NCI-H446 treated with DMSO at 0.1 percent for 48 hours (cell line): ENCODE results near the gene APLN.

ENCODE experiments used
- DNase-seq: peaks from one replicate; lab custom pipeline; 2025; lab: John Stamatoyannopoulos, UW

The APLN gene

DNA sequence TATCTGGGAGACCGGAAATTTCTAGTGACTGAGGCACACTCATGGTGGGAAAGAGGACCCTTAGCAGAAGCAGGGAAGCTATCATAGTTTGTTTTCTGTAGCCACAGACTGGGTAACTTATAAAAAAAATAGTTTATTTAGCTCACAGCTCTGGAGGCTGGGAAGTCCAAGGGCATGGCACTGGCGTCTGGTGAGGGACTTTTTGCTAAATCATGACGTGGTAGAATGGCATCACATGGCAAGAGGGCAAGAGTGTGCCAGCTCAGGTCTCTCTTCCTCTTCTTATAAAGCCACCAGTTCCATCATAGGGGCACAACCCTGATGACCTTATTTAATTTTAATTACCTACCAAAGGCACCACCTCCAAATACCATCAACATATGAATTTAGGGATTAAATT, 13.3 kb downstream of the APLN start:
- DNase-seq: no peak

DNA sequence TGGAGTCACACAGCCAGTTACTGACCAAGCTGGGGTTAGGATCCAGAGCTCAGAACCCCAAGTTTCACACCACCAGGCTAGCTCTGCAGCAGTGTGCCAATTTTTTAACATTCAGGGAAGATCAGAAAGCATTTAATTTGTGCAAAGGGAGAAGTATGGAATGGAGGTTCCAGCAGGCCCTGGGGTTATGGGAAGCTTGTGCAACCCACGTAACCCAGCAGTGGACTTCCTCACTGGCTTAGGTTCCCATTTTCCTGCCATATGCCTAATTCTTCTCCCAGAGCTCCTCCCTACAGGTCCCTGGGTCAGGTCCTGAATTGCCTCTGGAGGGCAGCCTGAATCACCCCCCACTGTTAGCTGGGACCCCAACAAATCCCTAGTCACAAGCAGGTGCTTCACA, 14.0 kb downstream of the APLN start:
- no peak for DNase-seq

DNA sequence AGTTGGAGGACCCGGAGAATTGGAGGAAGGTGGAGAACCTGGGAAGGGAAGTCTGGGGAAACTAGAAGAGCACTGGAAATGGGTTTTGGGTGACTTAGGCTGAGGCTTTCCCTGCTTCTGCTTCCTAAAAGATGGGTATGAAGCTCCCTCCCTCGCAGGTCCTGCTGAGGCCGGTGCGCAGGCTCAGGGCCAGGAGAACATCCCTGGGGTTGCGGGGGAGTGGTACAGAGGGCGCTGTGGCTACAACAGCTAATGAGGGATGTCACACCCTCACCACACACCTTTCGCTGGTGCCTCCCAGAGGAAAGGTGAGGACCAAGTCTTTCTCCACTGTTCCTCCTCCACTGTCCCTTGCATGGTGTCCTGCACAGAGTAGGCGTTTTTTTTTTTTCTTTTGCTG, 15.8 kb downstream of the APLN start:
- DNase-seq: no peak

DNA sequence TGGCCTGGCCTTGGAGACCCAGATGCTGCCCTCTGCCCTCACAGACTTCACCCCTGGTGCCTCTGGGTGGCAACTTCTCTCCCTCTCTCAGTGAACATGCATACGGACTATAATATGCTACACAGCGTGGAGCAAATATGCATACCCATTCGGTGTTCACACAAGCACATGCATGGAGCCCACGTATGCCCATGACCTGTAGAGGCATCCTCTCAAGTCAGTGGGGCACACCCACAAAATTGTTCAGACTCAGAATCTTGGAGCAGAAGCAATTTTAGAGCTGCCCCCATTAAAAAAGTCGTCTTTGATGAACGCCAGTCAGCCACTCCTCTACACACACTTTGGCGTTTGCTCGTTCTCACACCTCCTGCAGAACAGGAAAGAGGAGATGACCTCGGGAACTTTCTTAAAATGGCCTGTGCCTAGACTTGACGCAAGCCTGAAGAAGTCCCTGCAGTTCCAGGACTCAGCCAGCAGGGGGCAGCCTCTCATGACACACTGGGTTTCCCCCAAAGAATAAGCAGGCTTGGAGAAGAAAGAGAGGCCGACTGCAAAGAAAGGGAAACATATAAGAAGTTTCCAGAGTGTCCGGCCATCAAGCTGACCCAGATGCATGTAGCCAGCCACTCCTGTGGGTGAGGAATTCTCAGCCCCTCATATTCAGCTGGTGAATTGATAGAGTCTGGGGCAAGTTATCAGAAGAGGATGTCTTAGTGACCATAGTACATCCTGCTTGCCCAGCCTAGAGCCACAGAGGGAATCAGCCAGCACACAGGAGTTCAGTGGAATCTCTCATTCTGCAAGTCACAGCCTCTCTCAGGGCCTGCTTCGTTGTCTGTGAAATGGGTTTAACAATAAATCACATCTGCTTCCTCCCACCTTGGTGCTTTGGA, 17.3 kb downstream of the APLN start:
- no peak for DNase-seq

DNA sequence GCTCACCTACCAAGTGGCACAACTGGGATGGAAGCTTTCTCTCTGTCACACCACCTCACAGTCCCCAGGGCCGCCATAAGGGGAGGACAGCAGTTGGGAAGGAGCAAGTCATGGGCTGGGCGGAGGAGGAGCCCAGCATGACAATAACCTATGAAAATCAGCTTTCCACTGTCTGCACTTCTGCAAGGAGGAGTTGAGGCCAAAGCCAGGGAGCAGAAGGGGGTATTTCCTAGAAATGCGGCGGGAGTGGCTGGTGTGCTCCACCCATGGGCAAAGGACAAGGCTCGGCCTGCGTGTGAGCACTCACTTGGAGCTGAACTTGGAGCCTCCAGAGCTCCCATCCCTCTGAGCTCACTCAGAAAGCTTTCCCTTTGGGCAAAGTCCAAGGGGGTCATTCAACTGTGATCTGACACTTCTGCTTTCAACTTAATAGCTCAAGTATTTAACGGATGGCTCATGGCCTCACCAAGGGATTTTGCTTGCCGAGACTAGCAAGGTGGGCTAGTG, 18.5 kb downstream of the APLN start:
- DNase-seq: no peak

DNA sequence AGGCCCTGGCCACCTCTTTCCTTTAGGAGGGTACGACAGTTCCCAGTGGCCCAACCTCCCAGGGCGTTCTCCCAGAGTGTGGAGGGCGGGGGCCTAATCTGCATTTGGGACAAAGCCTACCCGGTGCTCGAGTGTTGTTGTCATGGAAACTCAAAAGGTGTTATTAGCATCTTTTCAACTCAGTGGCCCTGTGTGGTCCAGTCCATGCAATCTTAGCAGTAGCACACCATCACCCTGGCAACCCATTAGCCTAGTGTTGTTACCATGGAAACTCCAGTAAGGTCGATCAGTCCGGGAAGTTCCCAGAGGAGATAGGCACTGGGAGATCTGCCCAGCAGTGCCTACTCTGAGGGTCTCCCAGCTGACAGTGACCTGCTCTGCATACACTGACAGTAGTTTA, 20.2 kb downstream of the APLN start:
- DNase-seq: no peak

DNA sequence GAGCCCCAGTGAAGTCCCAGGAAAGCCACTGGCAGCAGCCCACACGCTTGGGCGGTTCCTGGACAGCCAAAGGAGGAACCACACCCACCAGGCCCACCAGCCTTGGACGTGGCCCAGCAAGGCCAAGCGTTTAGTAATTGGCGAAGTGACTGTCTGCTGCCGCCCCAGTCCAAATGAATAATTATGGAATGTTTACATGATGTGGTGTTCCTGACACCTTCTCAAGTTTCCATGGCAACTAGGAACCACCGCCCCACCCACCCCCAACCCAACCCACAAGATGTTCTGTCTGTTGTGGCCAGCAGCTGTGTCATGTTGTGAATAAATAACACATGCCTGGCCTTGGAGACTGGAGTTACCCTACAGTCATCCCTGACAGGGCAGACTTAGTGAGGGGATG, 22.3 kb downstream of the APLN start:
- peak; percentile 12 for DNase-seq

DNA sequence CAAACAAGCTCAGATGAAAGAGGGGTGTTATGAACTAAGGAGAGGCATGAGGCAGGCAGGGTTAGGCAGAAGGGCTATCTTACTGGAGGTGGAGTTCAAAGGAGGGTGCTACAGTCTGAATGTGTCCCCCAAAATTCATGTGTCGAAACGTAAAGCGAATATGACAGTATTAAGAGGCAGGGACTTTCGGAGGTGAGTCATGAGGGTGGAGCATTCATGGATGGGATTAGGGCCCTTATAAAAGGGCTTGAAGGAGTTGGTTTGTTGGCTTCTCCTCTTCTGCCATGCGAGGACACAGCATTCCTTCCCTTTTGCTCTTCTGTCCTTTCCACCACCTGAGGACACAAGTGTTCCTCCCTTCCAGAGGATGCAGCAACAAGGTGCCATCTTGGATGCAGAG, 22.9 kb downstream of the APLN start:
- DNase-seq: no peak

DNA sequence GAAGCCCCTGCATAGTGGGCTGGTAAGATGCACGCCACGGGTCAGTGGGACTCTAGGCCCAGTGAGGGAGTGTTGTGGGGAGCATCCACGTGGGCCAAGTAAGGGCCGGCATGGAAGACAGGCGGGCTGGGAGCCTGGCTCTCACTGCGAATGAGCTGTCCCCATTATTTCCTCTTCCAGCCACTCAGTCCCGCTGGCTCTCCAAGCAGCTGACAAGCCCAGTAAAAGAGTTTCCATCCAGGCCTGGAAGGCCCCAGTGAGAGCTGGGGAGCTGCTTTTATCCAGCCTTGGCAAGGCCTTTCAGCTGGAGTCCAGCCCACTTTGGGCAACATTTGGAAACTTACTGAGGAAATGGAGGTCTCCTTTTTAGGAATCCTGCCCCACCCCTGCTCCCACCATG, 24.9 kb downstream of the APLN start:
- DNase-seq: no peak

DNA sequence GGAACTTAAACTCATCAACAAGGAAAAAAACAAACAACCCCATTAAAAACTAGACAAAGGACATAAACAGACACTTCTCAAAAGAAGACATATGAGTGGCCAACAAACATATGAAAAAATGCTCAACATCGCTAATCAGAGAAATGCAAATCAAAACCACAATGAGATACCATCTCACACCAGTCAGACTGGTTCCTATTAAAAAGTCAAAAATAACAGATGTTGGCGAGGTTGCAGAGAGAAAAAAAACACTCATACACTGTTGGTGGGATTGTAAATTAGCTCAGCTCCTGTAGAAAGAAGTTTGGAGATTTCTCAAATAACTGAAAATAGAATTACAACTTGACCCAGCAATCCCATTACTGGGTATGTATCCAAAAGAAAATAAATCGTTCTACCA, 28.7 kb downstream of the APLN start:
- no peak for DNase-seq

DNA sequence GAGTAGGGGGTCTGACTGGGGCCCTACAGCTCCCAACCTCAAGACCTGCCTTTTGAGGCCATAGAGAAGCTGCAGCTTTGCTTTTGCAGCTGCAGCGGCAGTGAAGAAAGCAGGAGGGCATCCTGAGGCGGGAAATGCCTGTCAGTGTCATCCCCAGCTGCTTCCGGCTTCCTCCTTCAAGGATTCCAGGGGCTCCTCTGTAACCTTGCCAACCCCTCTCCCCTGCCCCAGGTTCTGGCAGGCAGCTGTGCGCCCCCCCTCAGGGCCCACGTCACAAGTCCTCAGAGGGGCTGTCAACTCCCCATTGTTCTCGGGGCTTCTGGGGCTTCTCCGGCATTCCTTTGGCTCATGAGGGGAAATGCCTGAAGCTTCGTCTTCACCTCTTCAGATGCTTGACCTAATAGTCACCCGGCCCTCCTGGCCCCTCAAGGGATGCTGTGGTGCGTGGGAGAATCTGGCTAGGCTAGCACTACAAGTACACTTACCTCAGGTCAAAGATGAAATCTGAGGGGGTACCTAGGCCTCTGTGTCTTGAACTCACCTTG, 31.9 kb downstream of the APLN start:
- no peak for DNase-seq

DNA sequence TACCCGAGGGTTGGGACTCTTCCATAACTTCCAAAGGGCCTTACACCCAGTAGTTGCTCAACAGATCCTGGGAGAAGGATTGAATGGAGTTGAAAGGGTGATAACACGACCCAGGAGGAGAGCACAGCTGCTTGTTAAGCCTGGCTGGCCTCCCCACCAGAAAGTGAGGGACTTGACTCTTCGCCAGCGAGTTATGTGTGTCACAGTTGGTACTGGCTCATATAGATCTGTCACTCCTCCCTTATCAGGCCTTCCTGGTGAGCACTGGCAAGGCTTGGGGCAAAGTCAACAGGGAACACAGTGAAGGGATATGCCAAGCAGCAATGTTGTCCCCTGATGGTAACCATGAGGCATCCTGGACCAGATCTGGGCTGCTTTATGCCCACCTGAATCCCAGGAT, 35.8 kb downstream of the APLN start:
- no peak for DNase-seq

DNA sequence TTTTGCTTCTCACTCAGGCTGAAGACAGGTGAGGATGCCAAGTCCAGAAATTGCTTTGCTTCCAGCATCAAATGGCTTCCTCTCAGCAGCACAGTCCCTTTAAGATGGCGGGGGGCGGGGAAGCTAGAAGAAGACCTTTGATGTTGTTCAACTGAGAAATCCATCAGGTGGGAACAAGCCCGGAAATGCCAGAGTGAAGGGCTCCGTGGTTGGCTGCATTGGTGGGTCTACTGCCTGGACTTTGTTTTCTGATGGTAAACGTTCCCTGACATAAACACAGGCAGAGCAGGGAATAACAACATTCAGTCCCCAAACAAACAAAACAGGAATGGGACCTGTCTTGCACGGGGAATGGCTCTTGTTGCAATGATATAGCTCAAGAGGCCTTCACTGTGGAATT, 37.3 kb downstream of the APLN start:
- no peak for DNase-seq

DNA sequence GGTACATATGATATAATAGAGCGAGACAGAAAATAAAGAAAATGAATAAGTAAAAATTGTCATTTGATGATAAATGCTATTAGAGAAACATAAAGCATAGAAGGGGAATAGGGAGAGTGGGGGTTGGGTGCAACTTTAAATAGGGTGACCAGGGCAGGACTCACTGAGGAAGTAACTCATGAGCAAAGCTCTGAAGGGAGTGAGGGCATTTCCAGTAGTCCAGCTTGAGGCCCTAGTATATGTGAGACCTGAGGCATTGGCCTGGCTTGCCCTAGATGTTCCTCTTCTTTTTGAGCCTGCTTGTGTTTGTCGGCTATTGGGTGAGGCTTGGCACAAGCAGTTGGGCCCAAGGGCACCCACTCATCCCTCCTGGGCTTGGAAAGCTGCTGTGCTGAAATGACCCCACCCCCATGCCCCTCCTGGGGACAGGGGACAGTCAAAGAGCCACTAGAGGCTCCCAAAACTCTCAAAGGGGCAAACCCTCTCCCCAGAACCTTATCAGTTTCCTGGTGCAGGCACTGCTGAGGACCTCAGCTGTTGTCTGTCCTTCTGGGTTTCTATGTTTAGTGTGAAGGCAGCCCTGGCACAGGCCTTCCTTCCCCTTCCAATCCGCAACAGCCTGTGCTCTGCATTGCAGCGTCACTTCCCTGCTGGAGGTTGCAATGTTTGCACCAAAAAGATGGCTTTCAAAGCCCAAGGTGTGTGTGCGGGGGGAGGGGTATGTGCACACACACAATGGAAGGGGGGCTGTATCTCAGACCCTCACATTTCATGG, 40.1 kb downstream of the APLN start:
- DNase-seq: no peak

DNA sequence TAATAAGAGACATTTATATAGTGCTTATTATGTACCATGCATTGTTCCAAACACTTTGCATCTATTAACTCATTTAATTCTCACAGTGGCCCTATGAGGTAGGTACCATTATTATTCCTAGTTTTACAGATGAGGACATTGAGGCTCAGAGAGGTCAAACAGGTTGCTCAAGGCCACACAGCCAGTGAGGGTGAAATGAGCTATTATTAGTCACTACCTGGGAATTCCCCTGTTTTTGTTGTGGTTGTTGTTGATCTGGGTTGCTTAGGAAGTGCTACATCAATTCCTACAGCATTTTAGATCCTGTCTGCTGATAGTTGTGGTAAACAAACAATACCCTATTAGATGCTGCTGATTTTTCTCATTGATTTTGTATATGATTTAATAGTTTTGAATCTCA, 41.2 kb downstream of the APLN start:
- DNase-seq: no peak

DNA sequence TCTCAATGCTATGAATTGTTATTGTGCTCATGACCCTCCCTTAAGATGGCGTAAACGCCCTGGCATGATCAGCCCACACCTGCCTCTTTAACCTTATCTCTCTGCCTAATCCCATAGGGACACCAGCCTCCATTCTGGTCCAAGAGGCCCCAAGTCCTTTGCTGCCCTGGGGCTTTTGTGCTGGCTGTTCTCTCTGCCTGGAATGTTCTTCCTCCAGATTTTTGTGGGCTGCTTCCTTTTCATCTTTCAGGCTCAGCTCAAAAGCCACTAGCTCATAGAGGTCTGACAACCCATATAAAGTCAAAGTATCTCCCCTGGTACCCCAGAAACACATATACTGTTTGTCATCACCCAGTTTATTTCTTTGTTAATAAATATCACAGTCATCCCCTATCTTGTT, 42.4 kb downstream of the APLN start:
- no peak for DNase-seq

DNA sequence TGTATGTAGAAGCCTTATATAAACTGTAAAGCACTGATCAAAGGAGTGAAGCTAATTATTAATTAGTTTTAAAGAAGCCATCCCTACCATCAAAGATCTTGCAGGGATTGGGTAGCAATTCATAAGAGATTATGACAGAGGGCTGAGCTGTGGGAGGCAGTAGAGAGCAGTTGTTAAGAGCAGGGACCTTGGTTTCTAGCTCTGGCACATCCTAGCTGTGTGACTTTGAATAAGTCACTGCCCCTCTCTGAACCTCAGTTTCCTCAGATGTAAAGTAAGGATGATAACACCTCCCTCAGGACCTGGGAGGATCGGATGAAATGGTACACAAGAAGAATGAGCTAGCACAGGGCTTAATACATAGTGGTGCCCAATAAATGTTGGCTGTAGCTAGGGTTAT, 45.4 kb downstream of the APLN start:
- DNase-seq: no peak

DNA sequence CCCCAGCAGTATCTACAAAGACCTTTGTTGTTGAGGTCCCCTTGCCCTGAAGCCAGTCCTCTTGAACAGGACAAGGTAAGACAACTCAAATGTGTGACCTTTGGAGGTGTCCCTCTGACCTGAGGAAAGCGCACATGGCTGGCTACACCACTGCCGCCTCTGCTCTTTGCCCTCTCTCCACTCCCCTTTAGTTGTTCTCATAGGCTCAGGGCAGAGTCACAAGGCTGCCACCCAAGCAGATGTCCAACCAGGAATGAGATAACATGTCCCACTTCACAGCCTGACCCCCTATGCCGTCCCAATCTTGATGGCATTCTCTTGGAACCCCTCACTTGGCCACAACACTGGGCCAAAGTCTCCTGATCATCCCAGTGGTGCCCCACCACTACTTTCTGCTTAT, 46.3 kb downstream of the APLN start:
- no peak for DNase-seq

DNA sequence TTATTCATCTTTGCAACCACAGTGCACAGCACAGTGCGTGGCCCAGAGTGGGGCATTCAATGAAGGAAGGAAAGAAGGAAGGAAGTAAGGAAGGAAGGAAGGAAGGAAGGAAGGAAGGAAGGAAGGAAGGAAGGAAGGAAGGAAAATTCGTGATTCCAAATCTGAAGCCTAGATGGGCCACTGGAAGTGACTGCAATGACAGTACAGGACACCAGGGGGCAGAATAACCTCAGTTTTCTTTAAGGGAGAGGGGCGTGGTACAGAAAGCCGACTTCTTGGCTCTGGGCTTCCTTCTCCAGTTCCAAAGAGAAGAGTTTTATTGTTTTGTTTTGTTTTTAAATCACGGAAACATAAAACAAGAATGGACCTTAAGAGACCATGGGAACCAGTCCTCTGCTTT, 47.8 kb downstream of the APLN start:
- no peak for DNase-seq

DNA sequence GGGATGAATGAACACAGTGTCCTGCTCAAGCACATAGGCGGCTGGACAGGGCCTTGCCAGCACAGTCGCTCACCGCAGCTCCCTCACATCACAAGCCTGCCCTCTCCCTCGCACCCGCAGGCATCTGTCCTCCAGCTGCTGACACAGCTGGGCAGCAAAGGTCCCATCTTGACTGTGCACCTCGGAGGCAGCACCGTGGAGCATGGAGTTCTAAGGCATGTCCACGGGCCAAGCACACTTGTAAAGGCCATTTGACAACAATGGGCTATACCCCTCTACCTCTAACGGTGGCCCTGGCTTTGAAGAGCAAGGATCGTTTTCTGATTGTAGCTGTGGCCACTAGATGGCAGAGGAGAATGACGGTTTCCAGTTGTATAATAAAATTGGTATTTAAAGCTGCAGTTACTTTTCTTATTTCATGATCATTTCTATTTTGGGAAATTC, 53.8 kb downstream of the APLN start:
- DNase-seq: no peak

DNA sequence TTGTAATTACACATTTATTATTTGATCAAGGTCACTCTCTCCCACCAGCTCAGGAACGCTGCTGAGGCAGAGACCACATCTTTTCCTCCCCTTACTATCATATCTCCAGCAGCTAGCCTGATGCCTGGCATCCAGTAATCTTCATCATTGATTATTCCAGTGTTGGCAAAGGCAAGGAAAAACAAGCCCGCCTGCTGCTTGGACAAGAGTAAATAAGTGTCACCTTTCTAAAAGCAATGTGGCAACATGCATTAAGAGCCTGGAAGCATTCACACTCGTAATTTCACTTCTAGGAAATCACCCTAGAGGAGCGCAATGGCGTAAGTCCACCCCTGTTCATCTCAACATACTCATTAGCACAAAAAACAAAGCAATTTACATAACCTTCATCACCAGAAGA, 54.8 kb downstream of the APLN start:
- no peak for DNase-seq

DNA sequence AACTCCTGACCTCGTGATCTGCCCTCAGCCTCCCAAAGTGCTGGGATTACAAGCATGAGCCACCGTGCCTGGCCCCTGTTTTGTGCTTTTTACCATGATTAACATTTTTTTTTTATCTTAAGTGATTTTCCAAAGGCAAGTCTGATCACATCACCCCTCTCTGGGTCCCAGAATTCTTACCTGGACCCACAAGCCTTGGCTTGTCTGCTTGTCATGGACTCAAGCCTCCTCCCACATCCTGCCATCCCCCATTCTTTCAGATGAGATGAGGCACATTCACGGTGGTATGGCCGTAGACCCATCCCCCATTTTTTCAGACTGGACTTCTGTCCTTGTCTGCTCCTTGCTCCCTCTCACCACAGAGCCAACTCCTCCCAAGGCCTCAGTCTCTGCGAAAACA, 55.3 kb downstream of the APLN start:
- no peak for DNase-seq

DNA sequence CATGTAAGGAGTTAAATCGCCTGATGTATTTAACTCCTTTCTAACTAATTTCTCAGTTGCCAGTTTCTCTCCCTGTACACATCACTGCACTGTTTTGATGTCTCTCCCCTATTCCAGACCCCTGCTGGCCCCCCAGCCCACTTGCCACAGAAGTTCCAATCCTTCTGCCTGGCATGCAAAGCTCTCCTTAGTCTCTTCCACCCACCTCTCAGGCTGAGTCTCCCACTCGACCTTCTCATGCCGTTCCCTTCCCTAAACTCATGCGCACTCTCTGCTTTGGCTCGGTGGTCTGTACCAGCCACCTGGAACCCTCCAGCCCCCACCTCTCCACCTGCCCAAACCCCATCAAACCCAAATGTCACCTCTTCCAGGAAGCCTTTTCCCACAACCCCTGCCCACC, 56.9 kb downstream of the APLN start:
- DNase-seq: no peak
